ENCODE measurements around the gene RPS15. TPM values are rescaled to one million over a fixed set of nuclear protein-coding genes. Genes with fewer than 3 reads are reported as not detected.
"Not testable (repeated sequence)": the region's sequence is repeated elsewhere in the genome, so short reads cannot be mapped to it uniquely, and the experiment has no call there.

Gene RPS15
- total RNA-seq, 4 donors from 2014 or later = 4,239 to 4,988 (median 4,337) TPM

- TF ChIP-seq EP300 (IDR thresholded peaks at IDR 0.05) (no peak), POLR2A (IDR thresholded peaks at IDR 0.05) (no peak), CTCF (IDR thresholded peaks at IDR 0.05) (no peak)
- Histone ChIP-seq H3K4me1 (peaks cover 0 to 12% (median 11%) of the 10 kb centered on the region in 4 donors), H3K9me3 (no peaks in the 10 kb centered on the region), H3K27ac (peak overlapping the region in 1 of 4 donors; percentile 44), H3K27me3 (no peaks in the 10 kb centered on the region), H3K4me3 (no peak overlapping the region), H3K36me3 (peaks cover 6 to 71% (median 24%) of the 10 kb centered on the region in 3 donors)
- WGBS, 2 donors = 77 to 84% methylated on average over 24 to 39 of the region's 39 CpGs
- no peak for DNase-seq (ENCODE audit: low spot score in 2 of 2)
These were observed 3.6 kb upstream of the RPS15 start for GRCh38 chr19:1434577-1435060.

- H3K4me1 ChIP-seq = peaks cover 0 to 21% (median 18%) of the 10 kb centered on the region in 4 donors
- H3K36me3 ChIP-seq = peaks cover 11 to 71% (median 26%) of the 10 kb centered on the region in 3 donors
- 80 to 83% methylated on average over 21 of the region's 21 CpGs for WGBS, 2 donors
- DNase-seq (ENCODE audit: low spot score in 2 of 2) = no peak
- H3K9me3 ChIP-seq = no peaks in the 10 kb centered on the region
- H3K4me3 ChIP-seq = no peak overlapping the region
- H3K27me3 ChIP-seq = no peaks in the 10 kb centered on the region
- H3K27ac ChIP-seq = peak overlapping the region in 1 of 4 donors; percentile 44
- TF ChIP-seq CTCF (IDR thresholded peaks at IDR 0.05) (no peak), POLR2A (IDR thresholded peaks at IDR 0.05) (no peak), EP300 (IDR thresholded peaks at IDR 0.05) (no peak)
These were observed 2.7 kb upstream of the RPS15 start for GRCh38 chr19:1435378-1435989.

- no peak for DNase-seq (ENCODE audit: low spot score in 2 of 2)
- no peaks in the 10 kb centered on the region for H3K9me3 ChIP-seq
- 41 to 42% methylated on average over 8 of the region's 8 CpGs for WGBS, 2 donors
- H3K27ac ChIP-seq = peak overlapping the region in 2 of 4 donors; percentile 29 to 88
- peaks cover 13 to 70% (median 29%) of the 10 kb centered on the region in 3 donors for H3K36me3 ChIP-seq
- peaks cover 0 to 28% (median 18%) of the 10 kb centered on the region in 4 donors for H3K4me1 ChIP-seq
- H3K4me3 ChIP-seq = peak overlapping the region in 1 of 4 donors; percentile 99
- TF ChIP-seq CTCF (IDR thresholded peaks at IDR 0.05) = no peak
- no peak for TF ChIP-seq POLR2A (IDR thresholded peaks at IDR 0.05)
- TF ChIP-seq EP300 (IDR thresholded peaks at IDR 0.05) = no peak
- no peaks in the 10 kb centered on the region for H3K27me3 ChIP-seq
These were observed 587 bp upstream of the RPS15 start for GRCh38 chr19:1437609-1438008.

GRCh38 chr19:1438933-1439354, 748 bp downstream of the RPS15 start:
- H3K36me3 ChIP-seq = peaks cover 13 to 62% (median 26%) of the 10 kb centered on the region in 3 donors
- peaks cover 0 to 28% (median 18%) of the 10 kb centered on the region in 4 donors for H3K4me1 ChIP-seq
- no peak for DNase-seq (ENCODE audit: low spot score in 2 of 2)
- TF ChIP-seq EP300 (IDR thresholded peaks at IDR 0.05) (no peak), POLR2A (IDR thresholded peaks at IDR 0.05) (no peak), CTCF (IDR thresholded peaks at IDR 0.05) (no peak)
- WGBS, 2 donors = 0 to 5% methylated on average over 11 to 13 of the region's 26 CpGs
- peak overlapping the region; percentile 74 to 99 (median 91) for H3K4me3 ChIP-seq
- no peaks in the 10 kb centered on the region for H3K9me3 ChIP-seq
- H3K27ac ChIP-seq = peak overlapping the region; percentile 63 to 93 (median 88)
- no peaks in the 10 kb centered on the region for H3K27me3 ChIP-seq

- peaks cover 9 to 54% (median 20%) of the 10 kb centered on the region in 3 donors for H3K36me3 ChIP-seq
- not testable (repeated sequence) for DNase-seq (ENCODE audit: low spot score in 2 of 2); H3K27me3 ChIP-seq; H3K9me3 ChIP-seq
- peaks cover 0 to 32% (median 20%) of the 10 kb centered on the region in 4 donors for H3K4me1 ChIP-seq
- H3K4me3 ChIP-seq = peak overlapping the region; percentile 74 to 99 (median 91)
- peak overlapping the region in 3 of 4 donors; percentile 88 to 93 (median 89) for H3K27ac ChIP-seq
- WGBS, 2 donors = 83 to 87% methylated on average over 47 to 55 of the region's 57 CpGs
These were observed 1.6 kb downstream of the RPS15 start for GRCh38 chr19:1439525-1440417.

Data from tibial nerve (tissue), 4 donors.